ENCODE data around the gene LRRC74B.

- TF ChIP-seq POLR2A (IDR thresholded peaks at IDR 0.05) (no peak), CTCF (IDR thresholded peaks at IDR 0.05) (no peak)
These were observed 17.2 kb upstream of the LRRC74B start for GRCh38 chr22:21028277-21029251.

All from gastroesophageal sphincter (tissue), 3 donors.